Posterior cingulate gyrus (tissue), 11 donors: ENCODE data around the gene INTS2.
A peak's percentile ranks its signal among the peaks of the same experiment; 100 is the strongest.
"Not testable (repeated sequence)": the region's sequence is repeated elsewhere in the genome, so short reads cannot be mapped to it uniquely, and the experiment has no call there.

ENCODE experiments used
- DNase-seq, 10 donors: peaks; one replicate each; pipeline versions ENCODE4 v3.0.0 to v3.0.0-alpha.2; 2020 to 2021; ENCODE audit warnings: mixed read lengths in 3 of 10
- intact Hi-C: fragments of 100-400 bp; cut with DNase I; formaldehyde crosslinking; loops from one replicate; pipeline ENCODE4 v1.15.1; 2023

The INTS2 gene

DNA sequence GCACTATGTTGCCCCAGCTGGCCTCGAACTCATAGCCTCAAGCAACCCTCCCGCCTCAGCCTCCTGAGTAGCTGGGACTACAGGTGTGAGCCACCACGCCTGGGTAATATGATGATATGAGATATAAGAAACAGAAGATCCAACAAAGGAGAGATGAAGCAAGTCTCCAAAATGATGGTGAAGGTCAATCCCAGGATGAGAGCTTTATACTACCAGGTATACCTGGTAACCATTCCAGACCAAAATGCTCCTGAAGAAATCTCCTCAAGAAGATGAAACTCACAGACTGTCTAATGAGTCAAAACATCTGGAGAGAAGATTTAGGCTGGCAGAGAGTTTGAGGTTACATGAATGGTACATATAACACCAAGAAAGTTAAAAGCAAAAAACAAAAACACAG, 24.5 kb downstream of the INTS2 start:
- intact Hi-C loops: no loop called here
- no peak for DNase-seq

- no peak for DNase-seq
- intact Hi-C loops: no loop called here
Observed at GRCh38 chr17:61897548-61898180, 30.1 kb downstream of the INTS2 start.

- intact Hi-C loops: no loop called here
- no peak for DNase-seq
Observed at GRCh38 chr17:61895391-61895790, 32.4 kb downstream of the INTS2 start.

- intact Hi-C loops, DNase-seq: not testable (repeated sequence)
Observed at GRCh38 chr17:61894310-61894709, 33.5 kb downstream of the INTS2 start.

DNA sequence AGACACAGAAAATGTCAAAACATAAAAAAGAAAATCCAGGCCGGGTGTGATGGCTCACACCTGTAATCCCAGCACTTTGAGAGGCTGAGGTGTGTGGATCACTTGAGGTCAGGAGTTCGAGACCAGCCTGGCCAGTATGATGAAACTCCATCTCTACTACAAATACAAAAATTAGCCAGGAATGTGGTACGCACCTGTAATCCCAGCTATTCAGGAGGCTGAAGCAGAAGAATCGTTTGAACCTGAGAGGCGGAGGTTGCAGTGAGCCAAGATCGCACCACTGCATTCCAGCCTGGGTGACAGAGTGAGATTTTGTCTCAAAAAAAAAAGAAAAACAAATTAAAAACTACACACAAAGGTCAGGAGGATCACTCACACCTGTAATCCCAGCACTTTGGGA, 40.0 kb downstream of the INTS2 start:
- intact Hi-C loops, DNase-seq: not testable (repeated sequence)

DNA sequence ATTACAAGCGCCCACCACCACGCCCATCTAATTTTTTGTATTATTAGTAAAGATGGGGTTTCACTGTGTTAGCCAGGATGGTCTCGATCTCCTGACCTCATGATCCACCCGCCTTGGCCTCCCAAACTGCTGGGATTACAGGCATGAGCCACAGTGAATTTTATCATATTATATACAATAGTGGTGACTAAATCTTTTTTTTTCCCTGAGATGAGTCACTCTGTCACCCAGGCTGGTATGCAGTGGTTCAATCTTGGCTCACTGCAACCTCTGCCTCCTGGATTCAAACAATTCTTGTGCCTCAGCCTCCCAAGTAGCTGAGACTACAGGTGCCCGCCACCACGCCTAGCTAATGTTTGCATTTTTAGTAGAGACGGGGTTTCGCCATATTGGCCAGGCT, 41.9 kb downstream of the INTS2 start:
- intact Hi-C loops, DNase-seq: not testable (repeated sequence)

GRCh38 chr17:61884864-61885263, 42.9 kb downstream of the INTS2 start:
- intact Hi-C loops: no loop called here
- DNase-seq: no peak

GRCh38 chr17:61880589-61881102, 47.1 kb downstream of the INTS2 start:
- intact Hi-C loops: no loop called here
- DNase-seq: no peak

DNA sequence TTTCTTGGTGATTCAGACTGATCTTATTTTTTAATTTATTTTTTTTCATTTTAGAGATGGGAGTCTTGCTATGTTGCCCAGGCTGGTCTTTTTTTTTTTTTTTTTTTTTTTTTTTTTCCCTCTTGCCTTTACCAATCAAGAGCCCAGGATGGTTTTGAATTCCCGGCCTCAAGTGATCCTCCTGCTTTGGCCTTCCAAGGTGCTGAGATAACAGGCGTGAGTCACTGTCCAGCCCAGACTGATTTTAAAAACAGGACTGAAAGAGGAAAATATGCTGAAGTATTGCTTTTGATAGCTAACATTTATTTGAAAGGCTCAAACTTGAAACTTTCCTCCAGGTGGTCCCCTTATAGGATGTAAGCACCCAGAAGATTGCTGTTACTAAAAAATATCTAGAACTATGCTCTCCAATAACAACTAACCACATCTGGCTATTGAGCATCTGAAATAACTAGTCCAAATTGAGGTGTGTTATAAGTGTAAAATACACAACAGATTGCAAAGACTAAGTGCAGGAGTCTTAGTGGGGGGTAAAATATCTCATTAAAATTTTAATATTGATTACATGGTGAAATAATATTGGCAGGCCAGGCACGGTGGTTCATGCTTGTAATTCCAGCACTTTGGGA, 48.7 kb downstream of the INTS2 start:
- intact Hi-C loops: no loop called here

DNA sequence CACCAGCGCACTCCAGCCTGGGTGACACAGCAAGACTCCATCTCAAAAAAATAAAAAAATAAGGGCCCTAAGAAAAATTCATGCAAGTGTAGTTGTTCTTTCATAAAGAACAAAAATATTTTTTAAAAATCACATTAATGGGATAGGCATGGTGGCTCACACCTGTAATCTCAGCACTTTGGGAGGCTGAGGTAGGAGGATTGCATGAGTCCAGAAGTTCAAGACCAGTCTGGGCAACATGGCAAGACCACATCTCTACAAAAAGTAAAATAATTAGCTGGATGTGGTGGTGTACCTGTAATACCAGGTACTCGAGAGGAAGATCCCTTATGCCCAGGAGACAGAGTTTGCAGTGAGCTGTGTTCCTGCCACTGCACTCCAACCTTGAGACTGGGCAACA, 49.3 kb downstream of the INTS2 start:
- intact Hi-C loops: no loop called here
- DNase-seq: no peak

More for the DNA sequence above, 48.7 kb downstream of the INTS2 start:
- DNase-seq: no peak

- no peak for DNase-seq
- intact Hi-C loops: no loop called here
Observed at GRCh38 chr17:61877837-61878236, 49.9 kb downstream of the INTS2 start.

DNA sequence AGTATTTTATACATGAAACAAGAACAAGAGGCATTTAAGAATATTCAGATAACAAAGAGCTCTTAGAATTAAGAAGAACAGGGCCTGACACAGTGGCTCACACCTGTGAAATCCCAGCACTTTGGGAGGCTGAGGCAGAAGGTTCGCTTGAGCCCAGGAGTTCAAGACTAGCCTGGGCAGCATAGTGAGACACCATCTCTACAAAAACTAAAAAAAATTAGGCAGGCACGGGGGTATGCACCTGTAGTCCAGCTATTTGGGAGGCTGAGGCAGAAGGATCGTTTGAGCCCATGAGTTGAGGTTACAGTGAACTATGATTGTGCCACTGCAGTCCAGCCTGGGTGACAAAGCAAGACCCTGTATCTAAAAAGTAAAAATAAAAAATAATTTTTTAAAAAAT, 52.0 kb downstream of the INTS2 start:
- intact Hi-C loops: no loop called here

GRCh38 chr17:61875285-61875684, 52.5 kb downstream of the INTS2 start:
- intact Hi-C loops: no loop called here
- DNase-seq: no peak

More for the DNA sequence above, 52.0 kb downstream of the INTS2 start:
- DNase-seq: no peak

DNA sequence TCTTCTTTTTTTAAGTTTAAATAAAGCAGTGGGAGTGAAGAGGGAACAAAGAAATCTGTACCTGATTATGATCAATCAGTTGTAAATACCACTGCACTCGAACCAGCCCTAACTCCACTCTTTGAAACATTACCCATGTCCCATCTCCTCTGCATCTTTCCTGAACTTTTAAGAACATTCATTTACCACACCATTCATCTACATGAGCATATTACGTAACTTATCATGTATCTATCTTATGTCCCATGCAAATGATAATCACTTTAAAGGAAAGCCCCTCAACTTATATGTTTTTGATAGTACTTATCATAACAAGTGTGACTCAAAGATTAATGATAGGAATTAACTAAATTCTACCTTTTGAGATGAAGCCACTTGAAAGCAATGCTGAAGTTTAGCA, 53.7 kb downstream of the INTS2 start:
- no peak for DNase-seq
- intact Hi-C loops: no loop called here

DNA sequence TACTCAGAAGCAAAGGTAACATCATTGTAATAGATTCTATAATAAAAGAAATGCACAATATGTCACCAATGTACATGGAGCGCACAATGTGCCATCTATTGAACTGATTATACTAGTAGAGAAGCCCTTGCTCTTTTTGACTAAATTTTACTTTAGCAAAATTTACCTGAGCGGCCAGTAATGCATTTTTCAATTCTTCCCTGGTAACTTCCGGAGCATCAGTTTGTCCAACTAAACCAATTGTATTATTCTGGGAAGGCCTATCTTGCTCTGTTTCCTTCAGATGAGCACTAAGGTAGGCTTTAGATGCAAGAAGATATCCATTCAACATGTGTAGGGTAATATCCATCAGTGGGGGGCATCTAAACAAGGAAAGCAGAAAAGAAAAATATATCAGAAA, 55.7 kb downstream of the INTS2 start:
- intact Hi-C loops: no loop called here
- DNase-seq: no peak

DNA sequence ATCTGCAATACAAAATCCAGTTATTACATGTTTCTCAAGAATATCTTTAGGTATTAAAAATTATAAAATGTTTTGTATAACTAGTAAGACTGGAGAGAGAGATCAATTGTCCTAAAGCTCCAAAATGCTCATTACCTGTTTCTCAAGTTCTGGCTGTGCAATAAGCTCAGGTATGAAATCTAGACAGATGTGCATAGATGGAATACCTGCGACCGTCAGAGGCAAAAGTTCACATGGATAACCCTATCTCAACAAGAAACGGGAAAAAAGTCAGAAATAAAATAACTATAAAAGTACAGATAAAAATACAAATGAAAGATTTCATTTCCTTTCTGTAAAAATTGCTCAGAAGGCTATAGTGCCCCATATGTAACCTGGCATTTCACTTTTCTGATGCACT, 58.6 kb downstream of the INTS2 start:
- DNase-seq: no peak
- intact Hi-C loops: loop anchor here (10.0 kb wide), 1 partner anchor 56 kb away; the partner anchor contains the start of gene INTS2

DNA sequence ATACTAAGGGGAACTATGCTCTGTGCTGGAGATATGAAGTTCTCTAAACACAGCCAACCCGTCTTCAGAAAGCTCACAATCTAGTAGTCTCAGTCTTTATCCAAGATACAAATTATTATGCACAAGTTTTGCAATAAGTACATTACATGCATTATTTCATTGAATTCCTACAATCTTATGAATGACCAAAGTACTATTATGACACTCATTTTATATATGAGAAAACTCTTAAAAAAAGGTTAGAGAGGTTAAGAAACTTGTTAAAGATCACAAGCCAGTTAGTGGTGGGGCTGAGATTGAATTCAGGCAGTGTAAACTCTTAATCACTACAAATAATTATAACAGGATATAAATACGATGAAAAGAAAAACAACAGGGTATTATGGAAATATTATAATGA, 59.7 kb downstream of the INTS2 start:
- intact Hi-C loops: loop anchor here (10.0 kb wide), 1 partner anchor 57 kb away; the partner anchor contains the start of gene INTS2
- no peak for DNase-seq

GRCh38 chr17:61867033-61867432, 60.7 kb downstream of the INTS2 start:
- DNase-seq: no peak
- intact Hi-C loops: loop anchor here (10.0 kb wide), 1 partner anchor 58 kb away; the partner anchor contains the start of gene INTS2

GRCh38 chr17:61863801-61864126, 64.0 kb downstream of the INTS2 start:
- intact Hi-C loops: loop anchor here (10.0 kb wide), 1 partner anchor 61 kb away; the partner anchor contains the start of gene INTS2

GRCh38 chr17:61862975-61863800, 64.6 kb downstream of the INTS2 start, which contains the start of gene BRIP1:
BRIP1 (minus strand) TSS chr17:61863528; CDS start chr17:61861539, 1,989 bp downstream.
- peak; percentile 75 to 97 (median 86) for DNase-seq
- intact Hi-C loops: loop anchor here (10.0 kb wide), 1 partner anchor 62 kb away; the partner anchor contains the start of gene INTS2

More at GRCh38 chr17:61863801-61864126, 64.0 kb downstream of the INTS2 start:
- no peak for DNase-seq

DNA sequence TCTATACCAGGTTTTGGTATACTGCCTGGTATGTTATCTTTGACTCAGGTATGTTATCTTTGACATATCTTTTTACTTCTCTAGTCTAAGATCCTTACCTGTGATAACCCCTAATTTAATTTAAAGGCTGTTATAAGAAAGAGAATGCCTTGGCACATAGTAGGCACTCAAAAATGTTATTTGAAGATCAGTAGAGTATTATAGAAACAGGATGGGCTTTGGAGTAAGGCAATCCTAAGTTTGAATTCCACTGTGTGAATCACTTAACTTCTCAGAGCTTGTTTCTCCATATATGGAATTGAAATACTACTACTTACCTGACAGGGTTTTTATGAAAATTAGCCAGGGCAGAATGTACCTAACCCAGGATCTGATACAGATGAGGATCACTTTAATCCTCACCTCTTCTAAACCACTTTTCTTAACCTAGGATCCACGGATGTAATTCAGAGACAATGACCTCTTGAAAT, 65.6 kb downstream of the INTS2 start:
- intact Hi-C loops: loop anchor here (10.0 kb wide), 1 partner anchor 63 kb away; the partner anchor contains the start of gene INTS2
- DNase-seq: no peak
